ENCODE data around the gene ODF2.

DNA sequence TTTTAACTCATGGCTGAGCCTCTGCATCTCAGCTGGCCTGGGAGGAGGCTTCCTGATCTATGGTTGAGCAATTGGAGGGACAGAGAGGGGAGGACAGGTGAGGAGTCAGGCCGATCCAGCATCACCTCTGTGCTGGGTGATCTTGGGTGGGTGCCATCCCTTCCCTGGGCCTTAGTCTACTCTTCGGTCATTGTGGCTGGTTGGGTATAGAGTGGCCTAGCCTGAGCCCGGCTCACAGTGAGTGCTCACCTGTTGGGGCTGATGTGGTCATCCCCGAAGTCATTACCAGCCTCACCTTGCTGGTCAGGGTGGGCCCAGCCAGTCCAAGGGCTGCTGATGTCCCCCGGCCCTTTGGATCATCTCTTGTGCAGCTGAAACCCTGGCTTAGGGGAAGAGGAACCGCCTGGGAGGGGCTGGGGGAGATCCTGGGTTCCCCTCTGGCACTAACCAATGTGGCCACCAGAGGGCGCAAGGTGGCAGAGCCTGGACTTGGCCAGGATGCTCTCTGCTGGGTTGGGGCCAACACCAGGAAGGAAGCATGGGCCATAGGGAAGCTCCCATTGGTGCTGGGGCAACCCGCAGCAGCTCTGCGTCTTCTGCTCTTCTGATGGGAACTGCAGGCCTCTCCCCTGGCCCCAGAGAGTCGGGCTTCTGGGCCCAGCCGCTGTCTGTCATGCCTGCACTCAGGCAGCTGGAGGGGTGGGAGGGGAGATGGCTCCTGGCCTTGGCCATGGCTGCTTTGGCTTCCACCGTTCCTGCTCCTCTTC lies 17.3 kb upstream of the ODF2 start:
- TF ChIP-seq, protein P1, sequence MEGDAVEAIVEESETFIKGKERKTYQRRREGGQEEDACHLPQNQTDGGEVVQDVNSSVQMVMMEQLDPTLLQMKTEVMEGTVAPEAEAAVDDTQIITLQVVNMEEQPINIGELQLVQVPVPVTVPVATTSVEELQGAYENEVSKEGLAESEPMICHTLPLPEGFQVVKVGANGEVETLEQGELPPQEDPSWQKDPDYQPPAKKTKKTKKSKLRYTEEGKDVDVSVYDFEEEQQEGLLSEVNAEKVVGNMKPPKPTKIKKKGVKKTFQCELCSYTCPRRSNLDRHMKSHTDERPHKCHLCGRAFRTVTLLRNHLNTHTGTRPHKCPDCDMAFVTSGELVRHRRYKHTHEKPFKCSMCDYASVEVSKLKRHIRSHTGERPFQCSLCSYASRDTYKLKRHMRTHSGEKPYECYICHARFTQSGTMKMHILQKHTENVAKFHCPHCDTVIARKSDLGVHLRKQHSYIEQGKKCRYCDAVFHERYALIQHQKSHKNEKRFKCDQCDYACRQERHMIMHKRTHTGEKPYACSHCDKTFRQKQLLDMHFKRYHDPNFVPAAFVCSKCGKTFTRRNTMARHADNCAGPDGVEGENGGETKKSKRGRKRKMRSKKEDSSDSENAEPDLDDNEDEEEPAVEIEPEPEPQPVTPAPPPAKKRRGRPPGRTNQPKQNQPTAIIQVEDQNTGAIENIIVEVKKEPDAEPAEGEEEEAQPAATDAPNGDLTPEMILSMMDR (optimal IDR thresholded peaks at IDR 0.05 in 1 of 3, IDR thresholded peaks at IDR 0.05 in 1 of 3, conservative IDR thresholded peaks at IDR 0.05 in 1 of 3; ENCODE audit: extremely low read depth in 1 of 3, insufficient read depth in 2 of 3, low read length in 3 of 3) = peak; percentile 90 to 97 (median 92)
- TF ChIP-seq EZH2 (IDR thresholded peaks at IDR 0.05; ENCODE audit: low read length) = no peak

Measured in keratinocyte (primary cell).